EH (cell line): ENCODE measurements around the gene PGGHG.

ENCODE experiments used
- DNase-seq: peaks from one replicate; pipeline ENCODE4 v3.0.0-alpha.2; 2015; ENCODE audit warnings: low read depth

Gene PGGHG

GRCh38 chr11:269146-269890 is 19.6 kb upstream of the PGGHG start:
- DNase-seq: no peak

GRCh38 chr11:270451-271318 is 18.2 kb upstream of the PGGHG start:
- no peak for DNase-seq

- no peak for DNase-seq
Measured at GRCh38 chr11:271319-271715, 17.6 kb upstream of the PGGHG start.

- no peak for DNase-seq
Measured at GRCh38 chr11:272195-272930, 16.6 kb upstream of the PGGHG start.

GRCh38 chr11:272931-273198 is 16.1 kb upstream of the PGGHG start:
- no peak for DNase-seq

- DNase-seq: no peak
Measured at GRCh38 chr11:276219-276618, 12.7 kb upstream of the PGGHG start.

GRCh38 chr11:278001-278951 is 10.7 kb upstream of the PGGHG start, which contains the start of gene NLRP6:
Gene NLRP6, plus strand, starts transcription at chr11:278407. Its CDS starts 163 bp downstream, at chr11:278570.
- DNase-seq: no peak

GRCh38 chr11:279040-279965 is 9.6 kb upstream of the PGGHG start:
- DNase-seq: no peak

- peak; percentile 31 for DNase-seq
Measured at GRCh38 chr11:279966-280705, 8.8 kb upstream of the PGGHG start.

GRCh38 chr11:280706-281485 is 8.0 kb upstream of the PGGHG start:
- no peak for DNase-seq

GRCh38 chr11:281486-282161 is 7.3 kb upstream of the PGGHG start:
- no peak for DNase-seq

GRCh38 chr11:282171-282570 is 6.8 kb upstream of the PGGHG start:
- no peak for DNase-seq

- no peak for DNase-seq
Measured at GRCh38 chr11:282630-283360, 6.1 kb upstream of the PGGHG start.

- DNase-seq: no peak
Measured at GRCh38 chr11:283405-284104, 5.4 kb upstream of the PGGHG start.

- DNase-seq: no peak
Measured at GRCh38 chr11:284105-285020, 4.6 kb upstream of the PGGHG start.
